Measurements from ENCODE around the gene PNMT.

PNMT gene

GRCh38 chr17:39716879-39717536, 48.8 kb downstream of the PNMT start:
- H3K27ac ChIP-seq (ENCODE audit: low read depth, low read length, severe bottlenecking) = no peak overlapping the region
- WGBS, 2 experiments (ENCODE audit: insufficient coverage in 2 of 2) = 90 to 92% methylated on average over 8 to 11 of the region's 11 CpGs
- H3K36me3 ChIP-seq (ENCODE audit: control insufficient read depth, insufficient read depth, low read length) = peaks cover 70% of the 10 kb centered on the region
- H3K4me3 ChIP-seq (ENCODE audit: extremely low read depth, insufficient read depth, low read length, poor library complexity, severe bottlenecking) = no peak overlapping the region
- no peaks in the 10 kb centered on the region for H3K9me3 ChIP-seq (ENCODE audit: control insufficient read depth, low read length)
- H3K4me1 ChIP-seq (ENCODE audit: control insufficient read depth, insufficient read depth, low read length, poor library complexity, severe bottlenecking) = no peaks in the 10 kb centered on the region

- Histone ChIP-seq H3K36me3 (ENCODE audit: control insufficient read depth, insufficient read depth, low read length) (peaks cover 69% of the 10 kb centered on the region), H3K9me3 (ENCODE audit: control insufficient read depth, low read length) (no peaks in the 10 kb centered on the region), H3K4me1 (ENCODE audit: control insufficient read depth, insufficient read depth, low read length, poor library complexity, severe bottlenecking) (no peaks in the 10 kb centered on the region), H3K4me3 (ENCODE audit: extremely low read depth, insufficient read depth, low read length, poor library complexity, severe bottlenecking) (no peak overlapping the region), H3K27ac (ENCODE audit: low read depth, low read length, severe bottlenecking) (no peak overlapping the region)
- WGBS, 2 experiments (ENCODE audit: insufficient coverage in 2 of 2) = 95 to 100% methylated on average over 6 of the region's 6 CpGs
These were observed 49.4 kb downstream of the PNMT start for GRCh38 chr17:39717660-39718059.

GRCh38 chr17:39719563-39720355, 51.5 kb downstream of the PNMT start:
- H3K36me3 ChIP-seq (ENCODE audit: control insufficient read depth, insufficient read depth, low read length) = peaks cover 71% of the 10 kb centered on the region
- H3K27ac ChIP-seq (ENCODE audit: low read depth, low read length, severe bottlenecking) = no peak overlapping the region
- no peaks in the 10 kb centered on the region for H3K4me1 ChIP-seq (ENCODE audit: control insufficient read depth, insufficient read depth, low read length, poor library complexity, severe bottlenecking)
- no peak overlapping the region for H3K4me3 ChIP-seq (ENCODE audit: extremely low read depth, insufficient read depth, low read length, poor library complexity, severe bottlenecking)
- 78 to 97% methylated on average over 2 to 4 of the region's 7 CpGs for WGBS, 2 experiments (ENCODE audit: insufficient coverage in 2 of 2)
- H3K9me3 ChIP-seq (ENCODE audit: control insufficient read depth, low read length) = no peaks in the 10 kb centered on the region
